Measurements from ENCODE around the gene RRN3. TPM values are rescaled to one million over a fixed set of nuclear protein-coding genes. Genes with fewer than 3 reads are reported as not detected.

The RRN3 gene
- total RNA-seq, 4 donors from 2014 or later, result 32.8 to 76.4 (median 49.3) TPM

- H3K9me3 ChIP-seq, result no peaks in the 10 kb centered on the region
- in situ Hi-C loops (cut with MboI; ENCODE audit: low sequenced_read_pairs in 4 of 4) (no loop called here), intact Hi-C loops (cut with DNase I; ENCODE audit: low total_unique reads) (no loop called here)
- peaks cover 0 to 52% of the 10 kb centered on the region in 2 donors for H3K36me3 ChIP-seq
- H3K4me1 ChIP-seq, result peaks cover 5 to 9% of the 10 kb centered on the region in 2 donors
- H3K27ac ChIP-seq, result no peak overlapping the region
- H3K4me3 ChIP-seq, result no peak overlapping the region
- ATAC-seq, result no peak
- H3K27me3 ChIP-seq, result no peaks in the 10 kb centered on the region
- TF ChIP-seq, protein P1, sequence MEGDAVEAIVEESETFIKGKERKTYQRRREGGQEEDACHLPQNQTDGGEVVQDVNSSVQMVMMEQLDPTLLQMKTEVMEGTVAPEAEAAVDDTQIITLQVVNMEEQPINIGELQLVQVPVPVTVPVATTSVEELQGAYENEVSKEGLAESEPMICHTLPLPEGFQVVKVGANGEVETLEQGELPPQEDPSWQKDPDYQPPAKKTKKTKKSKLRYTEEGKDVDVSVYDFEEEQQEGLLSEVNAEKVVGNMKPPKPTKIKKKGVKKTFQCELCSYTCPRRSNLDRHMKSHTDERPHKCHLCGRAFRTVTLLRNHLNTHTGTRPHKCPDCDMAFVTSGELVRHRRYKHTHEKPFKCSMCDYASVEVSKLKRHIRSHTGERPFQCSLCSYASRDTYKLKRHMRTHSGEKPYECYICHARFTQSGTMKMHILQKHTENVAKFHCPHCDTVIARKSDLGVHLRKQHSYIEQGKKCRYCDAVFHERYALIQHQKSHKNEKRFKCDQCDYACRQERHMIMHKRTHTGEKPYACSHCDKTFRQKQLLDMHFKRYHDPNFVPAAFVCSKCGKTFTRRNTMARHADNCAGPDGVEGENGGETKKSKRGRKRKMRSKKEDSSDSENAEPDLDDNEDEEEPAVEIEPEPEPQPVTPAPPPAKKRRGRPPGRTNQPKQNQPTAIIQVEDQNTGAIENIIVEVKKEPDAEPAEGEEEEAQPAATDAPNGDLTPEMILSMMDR (IDR thresholded peaks at IDR 0.05 in 4 of 5, conservative IDR thresholded peaks at IDR 0.05 in 1 of 5), result no peak
- TF ChIP-seq POLR2A (IDR thresholded peaks at IDR 0.05), result no peak
- no peak for DNase-seq
Observed at GRCh38 chr16:15059324-15059723, 34.7 kb downstream of the RRN3 start.

GRCh38 chr16:15057681-15058417 lies 36.2 kb downstream of the RRN3 start:
- in situ Hi-C loops (cut with MboI; ENCODE audit: low sequenced_read_pairs in 4 of 4), result no loop called here
- no peak overlapping the region for H3K27ac ChIP-seq
- intact Hi-C loops (cut with DNase I; ENCODE audit: low total_unique reads), result no loop called here
- no peak overlapping the region for H3K4me3 ChIP-seq
- ATAC-seq (no peak), DNase-seq (no peak)
- H3K36me3 ChIP-seq, result peaks cover 0 to 39% of the 10 kb centered on the region in 2 donors
- H3K27me3 ChIP-seq, result no peaks in the 10 kb centered on the region
- TF ChIP-seq, protein P1 (IDR thresholded peaks at IDR 0.05 in 4 of 5, conservative IDR thresholded peaks at IDR 0.05 in 1 of 5), result no peak
- no peak for TF ChIP-seq POLR2A (IDR thresholded peaks at IDR 0.05)
- H3K9me3 ChIP-seq, result no peaks in the 10 kb centered on the region
- peaks cover 5 to 9% of the 10 kb centered on the region in 2 donors for H3K4me1 ChIP-seq

DNA sequence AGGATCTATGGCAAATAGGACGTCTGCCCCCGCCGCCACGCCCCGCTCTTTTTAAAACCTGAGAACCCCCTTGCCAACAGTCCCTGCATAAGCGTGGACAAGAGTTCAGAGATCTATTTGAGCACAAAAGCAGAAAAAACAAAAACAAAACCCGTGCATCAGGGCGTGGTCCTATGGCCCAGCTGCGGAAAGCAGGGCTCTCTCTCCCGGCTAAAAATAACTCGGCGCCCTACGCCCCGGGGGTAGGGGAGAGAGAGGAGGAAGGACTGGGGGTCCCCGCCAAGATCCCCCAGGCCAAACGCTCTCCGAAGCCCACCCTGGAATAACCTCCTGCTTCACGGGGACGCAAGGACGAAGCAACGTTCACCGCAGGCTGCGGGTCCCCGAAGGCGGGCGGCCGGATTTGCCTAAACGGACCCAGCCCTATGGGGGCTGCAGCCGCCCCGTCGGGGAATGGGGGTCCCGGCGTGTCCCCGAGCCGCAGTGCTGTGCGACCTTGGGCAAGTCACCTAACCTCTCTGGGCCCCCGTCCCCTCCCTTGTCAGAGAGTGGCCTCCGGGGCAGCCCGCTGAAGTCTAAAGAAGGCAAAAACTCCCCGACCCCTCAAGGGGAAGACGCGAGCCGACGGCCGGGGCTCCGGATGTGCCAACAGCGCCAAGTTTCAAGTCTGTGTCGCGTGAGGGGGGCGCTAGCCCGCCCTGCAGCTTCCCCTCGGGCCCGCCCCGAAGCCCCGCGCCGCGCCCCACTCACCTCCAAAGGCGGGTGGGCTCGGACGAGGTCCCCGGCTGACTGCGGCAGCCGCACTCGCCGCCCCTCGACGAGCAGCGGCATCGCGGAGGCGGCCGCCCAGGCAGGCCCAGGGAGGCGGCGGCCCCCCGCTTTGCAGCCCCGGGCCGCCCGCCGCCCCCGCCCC lies 38.7 kb downstream of the RRN3 start:
- DNase-seq (peak; percentile 12 to 43), ATAC-seq (peak; percentile 26 to 31)
- peak overlapping the region; percentile 83 to 89 (median 86) for H3K27ac ChIP-seq
- H3K9me3 ChIP-seq, result no peaks in the 10 kb centered on the region
- in situ Hi-C loops (cut with MboI; ENCODE audit: low sequenced_read_pairs in 4 of 4) (no loop called here), intact Hi-C loops (cut with DNase I; ENCODE audit: low total_unique reads) (no loop called here)
- H3K27me3 ChIP-seq, result no peaks in the 10 kb centered on the region
- peaks cover 0 to 15% of the 10 kb centered on the region in 2 donors for H3K36me3 ChIP-seq
- peak overlapping the region; percentile 90 to 99 (median 98) for H3K4me3 ChIP-seq
- TF ChIP-seq, protein P1 (IDR thresholded peaks at IDR 0.05 in 4 of 5, conservative IDR thresholded peaks at IDR 0.05 in 1 of 5), result no peak
- peak; percentile 45 to 48 for TF ChIP-seq POLR2A (IDR thresholded peaks at IDR 0.05)
- peaks cover 5 to 9% of the 10 kb centered on the region in 2 donors for H3K4me1 ChIP-seq

GRCh38 chr16:15054357-15055140 lies 39.5 kb downstream of the RRN3 start:
- DNase-seq (no peak), ATAC-seq (no peak)
- TF ChIP-seq POLR2A (IDR thresholded peaks at IDR 0.05), result no peak
- TF ChIP-seq, protein P1 (IDR thresholded peaks at IDR 0.05 in 4 of 5, conservative IDR thresholded peaks at IDR 0.05 in 1 of 5), result no peak
- in situ Hi-C loops (cut with MboI; ENCODE audit: low sequenced_read_pairs in 4 of 4) (no loop called here), intact Hi-C loops (cut with DNase I; ENCODE audit: low total_unique reads) (no loop called here)
- H3K36me3 ChIP-seq, result peaks cover 0 to 7% of the 10 kb centered on the region in 2 donors
- no peaks in the 10 kb centered on the region for H3K9me3 ChIP-seq
- peaks cover 5 to 9% of the 10 kb centered on the region in 2 donors for H3K4me1 ChIP-seq
- peak overlapping the region; percentile 90 to 99 (median 98) for H3K4me3 ChIP-seq
- peak overlapping the region; percentile 83 to 89 (median 86) for H3K27ac ChIP-seq
- H3K27me3 ChIP-seq, result no peaks in the 10 kb centered on the region
